ENCODE measurements around the gene NLGN2. TPM values are rescaled to one million over a fixed set of nuclear protein-coding genes. Genes with fewer than 3 reads are reported as not detected.

NLGN2 gene
- total RNA-seq, 1 donor from 2014 or later: 34.3 TPM

DNA sequence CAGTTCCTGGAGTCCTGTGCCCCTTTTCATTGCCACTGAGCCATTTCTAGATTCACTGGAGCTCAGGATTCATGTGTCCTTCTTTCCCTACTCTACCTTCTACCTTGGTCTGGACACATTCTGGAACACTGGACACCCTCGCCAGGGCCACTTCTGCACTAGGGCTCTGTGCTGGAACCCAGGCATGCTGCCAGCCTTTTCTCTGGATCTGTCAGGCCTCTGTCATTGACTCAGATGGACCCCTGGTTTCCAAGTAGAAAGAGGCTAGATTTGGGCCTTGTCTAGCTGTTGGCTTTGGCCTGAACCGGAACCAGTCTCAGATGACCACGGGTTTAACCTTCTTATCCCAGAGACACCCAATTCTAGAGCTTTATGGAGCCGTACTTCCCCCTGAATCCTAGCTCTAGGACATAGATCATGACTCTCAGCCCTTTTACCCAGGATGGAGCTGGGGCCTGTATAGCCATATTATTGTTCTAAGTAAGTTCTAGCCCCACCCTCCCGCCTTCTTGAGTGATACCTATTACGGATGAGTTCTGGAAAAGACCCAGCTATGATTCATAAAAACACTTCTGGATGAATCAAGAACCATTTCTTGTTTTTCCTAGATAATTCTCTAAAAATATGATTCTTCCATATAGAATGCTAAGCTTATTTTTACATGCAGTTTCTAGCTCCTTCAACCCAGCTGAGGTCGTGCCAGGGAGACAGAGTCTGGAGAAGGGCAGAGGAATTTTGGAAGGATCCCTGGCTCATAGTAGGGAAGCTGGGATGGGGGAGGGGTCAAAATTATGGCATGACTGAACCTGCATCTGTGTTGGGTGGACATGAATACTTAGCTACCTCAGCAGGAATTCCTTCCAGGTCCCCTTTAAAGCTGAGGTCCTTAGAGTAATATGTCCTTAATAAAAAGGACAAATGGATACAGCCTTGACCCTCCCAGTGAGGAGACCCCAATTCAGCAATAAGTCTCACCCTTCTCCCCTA lies 36.1 kb downstream of the NLGN2 start:
- DNase-seq (ENCODE audit: low spot score in 2 of 2): no peak
- H3K36me3 ChIP-seq: no peaks in the 10 kb centered on the region
- TF ChIP-seq, protein P1, sequence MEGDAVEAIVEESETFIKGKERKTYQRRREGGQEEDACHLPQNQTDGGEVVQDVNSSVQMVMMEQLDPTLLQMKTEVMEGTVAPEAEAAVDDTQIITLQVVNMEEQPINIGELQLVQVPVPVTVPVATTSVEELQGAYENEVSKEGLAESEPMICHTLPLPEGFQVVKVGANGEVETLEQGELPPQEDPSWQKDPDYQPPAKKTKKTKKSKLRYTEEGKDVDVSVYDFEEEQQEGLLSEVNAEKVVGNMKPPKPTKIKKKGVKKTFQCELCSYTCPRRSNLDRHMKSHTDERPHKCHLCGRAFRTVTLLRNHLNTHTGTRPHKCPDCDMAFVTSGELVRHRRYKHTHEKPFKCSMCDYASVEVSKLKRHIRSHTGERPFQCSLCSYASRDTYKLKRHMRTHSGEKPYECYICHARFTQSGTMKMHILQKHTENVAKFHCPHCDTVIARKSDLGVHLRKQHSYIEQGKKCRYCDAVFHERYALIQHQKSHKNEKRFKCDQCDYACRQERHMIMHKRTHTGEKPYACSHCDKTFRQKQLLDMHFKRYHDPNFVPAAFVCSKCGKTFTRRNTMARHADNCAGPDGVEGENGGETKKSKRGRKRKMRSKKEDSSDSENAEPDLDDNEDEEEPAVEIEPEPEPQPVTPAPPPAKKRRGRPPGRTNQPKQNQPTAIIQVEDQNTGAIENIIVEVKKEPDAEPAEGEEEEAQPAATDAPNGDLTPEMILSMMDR (IDR thresholded peaks at IDR 0.05): no peak
- H3K27me3 ChIP-seq: peaks cover 16% of the 10 kb centered on the region
- no peaks in the 10 kb centered on the region for H3K9me3 ChIP-seq
- H3K4me3 ChIP-seq: no peak overlapping the region
- intact Hi-C loops (cut with DNase I): no loop called here
- H3K27ac ChIP-seq: peak overlapping the region in 1 of 2 donors; percentile 34
- peaks cover 15 to 35% of the 10 kb centered on the region in 2 donors for H3K4me1 ChIP-seq

DNA sequence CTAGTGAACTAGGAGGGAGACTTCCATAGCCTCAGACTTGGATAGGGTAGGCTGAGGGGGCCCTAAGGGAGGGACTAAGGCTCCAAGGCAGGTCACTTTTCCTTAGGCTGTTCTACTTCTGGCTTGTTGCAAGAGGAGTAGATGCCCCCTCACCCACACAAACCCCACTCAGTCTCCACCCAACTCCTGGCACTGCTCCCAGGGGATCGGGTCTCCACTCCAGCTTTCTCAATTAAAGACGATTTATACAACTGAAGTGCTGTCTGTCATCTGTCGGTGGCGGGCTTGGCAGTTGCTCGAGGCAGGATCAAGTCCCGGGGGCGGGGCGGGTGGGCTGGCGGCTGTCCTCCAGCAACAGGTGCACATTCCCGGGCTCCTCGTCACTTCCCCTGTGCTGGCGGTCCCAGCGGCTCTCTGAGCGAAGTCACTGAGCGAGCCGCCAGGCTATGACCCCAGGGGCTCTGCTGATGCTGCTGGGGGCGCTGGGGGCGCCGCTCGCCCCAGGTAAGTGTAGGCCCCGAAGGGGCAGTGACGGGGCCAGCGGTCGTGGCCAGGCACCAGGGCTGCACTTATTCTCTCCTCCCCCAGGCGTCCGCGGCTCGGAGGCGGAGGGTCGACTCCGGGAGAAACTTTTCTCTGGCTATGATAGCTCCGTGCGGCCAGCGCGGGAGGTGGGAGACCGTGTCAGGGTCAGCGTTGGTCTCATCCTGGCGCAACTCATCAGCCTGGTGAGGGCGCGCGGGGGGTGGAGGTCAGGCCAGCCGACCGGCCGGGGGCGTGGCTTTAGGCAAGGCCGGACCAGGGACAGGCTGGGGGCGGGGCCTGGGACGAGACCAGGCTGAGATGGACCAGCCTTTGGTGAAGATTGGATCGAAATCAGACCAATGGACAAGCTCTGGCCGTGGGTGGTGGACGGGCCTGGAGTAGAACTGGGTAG lies 37.3 kb downstream of the NLGN2 start, which contains the start of gene CHRNB1:
CHRNB1 (plus strand) TSS at position 380 of the 937 bp plus-strand sequence; CDS start at position 447, 67 bp downstream.
- H3K4me1 ChIP-seq: peaks cover 15 to 27% of the 10 kb centered on the region in 2 donors
- peaks cover 5% of the 10 kb centered on the region for H3K27me3 ChIP-seq
- no peaks in the 10 kb centered on the region for H3K36me3 ChIP-seq
- H3K4me3 ChIP-seq: peak within 1 kb of the TSS; percentile 60 to 62
- H3K9me3 ChIP-seq: no peaks in the 10 kb centered on the region
- TF ChIP-seq, protein P1 (IDR thresholded peaks at IDR 0.05): peak in 2 of 3 experiments; percentile 5
- intact Hi-C loops (cut with DNase I): no loop called here
- peak; percentile 44 to 84 for DNase-seq (ENCODE audit: low spot score in 2 of 2)
- H3K27ac ChIP-seq: peak within 1 kb of the TSS in 1 of 2 donors; percentile 34

DNA sequence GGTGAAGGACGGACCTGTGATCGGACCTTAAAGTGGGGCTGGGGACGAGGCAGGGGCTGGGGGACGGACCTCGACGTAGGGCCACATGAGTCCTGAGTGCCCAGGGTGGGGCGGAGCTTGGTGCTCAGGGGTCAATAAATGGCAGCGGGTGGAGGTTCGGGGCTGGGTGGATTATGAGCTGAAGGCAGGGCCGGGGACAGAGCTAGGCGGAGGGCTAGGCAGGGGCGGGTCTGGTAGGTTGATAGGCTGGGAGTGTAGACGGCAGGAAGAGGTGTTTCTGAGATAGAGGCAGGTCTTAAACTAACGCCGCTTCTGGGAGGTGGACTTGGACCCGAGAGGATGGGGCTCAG lies 37.9 kb downstream of the NLGN2 start:
- Histone ChIP-seq H3K36me3 (no peaks in the 10 kb centered on the region), H3K4me1 (peaks cover 10 to 21% of the 10 kb centered on the region in 2 donors), H3K27me3 (peaks cover 4% of the 10 kb centered on the region), H3K27ac (no peak overlapping the region), H3K9me3 (no peaks in the 10 kb centered on the region), H3K4me3 (peak overlapping the region; percentile 60 to 62)
- DNase-seq (ENCODE audit: low spot score in 2 of 2): no peak
- TF ChIP-seq, protein P1 (IDR thresholded peaks at IDR 0.05): no peak
- intact Hi-C loops (cut with DNase I): no loop called here

DNA sequence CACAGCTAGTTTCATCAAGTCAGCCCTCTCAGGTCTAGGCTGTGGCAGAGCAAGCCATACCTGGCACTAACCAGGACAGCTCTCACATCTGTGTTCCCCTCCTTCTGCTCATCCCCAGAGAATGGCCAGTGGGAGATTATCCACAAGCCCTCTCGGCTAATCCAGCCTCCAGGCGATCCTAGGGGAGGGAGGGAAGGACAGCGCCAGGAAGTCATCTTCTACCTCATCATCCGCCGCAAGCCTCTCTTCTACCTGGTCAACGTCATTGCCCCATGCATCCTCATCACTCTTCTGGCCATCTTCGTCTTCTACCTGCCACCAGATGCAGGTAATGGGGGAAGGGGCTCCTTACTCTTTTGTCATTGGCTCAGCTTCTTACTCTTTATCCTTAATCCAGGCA lies 40.8 kb downstream of the NLGN2 start:
- TF ChIP-seq, protein P1 (IDR thresholded peaks at IDR 0.05): no peak
- H3K27ac ChIP-seq: no peak overlapping the region
- H3K9me3 ChIP-seq: no peaks in the 10 kb centered on the region
- DNase-seq (ENCODE audit: low spot score in 2 of 2): no peak
- H3K27me3 ChIP-seq: peaks cover 4% of the 10 kb centered on the region
- H3K4me1 ChIP-seq: peaks cover 10 to 18% of the 10 kb centered on the region in 2 donors
- H3K36me3 ChIP-seq: no peaks in the 10 kb centered on the region
- no peak overlapping the region for H3K4me3 ChIP-seq
- intact Hi-C loops (cut with DNase I): no loop called here

DNA sequence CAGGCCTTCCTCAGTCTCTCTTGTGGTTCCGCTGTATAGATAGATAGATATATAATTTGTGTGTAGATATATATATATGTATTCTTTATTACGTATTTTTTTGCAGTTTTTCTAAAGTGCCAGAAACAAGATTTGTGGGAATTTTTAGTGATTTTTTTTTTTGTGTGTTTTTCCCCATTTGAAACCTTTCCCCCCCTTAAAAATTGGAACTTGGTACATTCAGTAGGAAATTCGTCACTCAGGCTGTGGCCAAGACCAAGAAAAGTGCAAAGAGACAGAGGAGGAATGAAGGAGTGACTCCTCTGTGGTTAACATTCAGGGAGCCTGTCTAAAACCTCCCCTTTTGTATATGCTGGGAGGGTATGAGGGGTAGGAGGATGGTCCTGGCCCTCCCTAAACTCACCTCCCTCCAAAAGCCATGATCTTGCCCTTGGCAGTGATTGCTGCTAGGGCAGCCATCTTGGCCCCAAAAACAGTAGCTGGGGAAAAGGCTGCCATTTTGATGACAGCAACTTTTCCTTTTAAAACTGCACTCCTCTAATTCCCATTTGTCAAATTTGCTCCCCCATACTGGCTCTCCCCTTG lies 52.4 kb downstream of the NLGN2 start:
- intact Hi-C loops (cut with DNase I): no loop called here

More for the DNA sequence above, 52.4 kb downstream of the NLGN2 start:
- H3K36me3 ChIP-seq: peaks cover 32 to 34% of the 10 kb centered on the region in 2 donors
- no peak for DNase-seq (ENCODE audit: low spot score in 2 of 2)
- no peaks in the 10 kb centered on the region for H3K9me3 ChIP-seq
- H3K4me3 ChIP-seq: no peak overlapping the region
- peaks cover 0 to 5% of the 10 kb centered on the region in 2 donors for H3K4me1 ChIP-seq
- TF ChIP-seq, protein P1 (IDR thresholded peaks at IDR 0.05): no peak
- no peaks in the 10 kb centered on the region for H3K27me3 ChIP-seq
- peak overlapping the region in 1 of 2 donors; percentile 53 for H3K27ac ChIP-seq

Measured in ascending aorta (tissue), 2 donors.